ENCODE measurements around the gene CAPN12. TPM values are rescaled to one million over a fixed set of nuclear protein-coding genes. Genes with fewer than 3 reads are reported as not detected.
A peak's percentile ranks its signal among the peaks of the same experiment; 100 is the strongest.

The CAPN12 gene
- total RNA-seq, 2 donors from 2014 or later, result 5.2 to 5.7 TPM

- Histone ChIP-seq H3K9ac (ENCODE audit: low read depth in 2 of 2, low read length in 2 of 2) (peak overlapping the region; percentile 83 to 90), H3K9me3 (no peaks in the 10 kb centered on the region), H3K36me3 (no peaks in the 10 kb centered on the region), H3K27me3 (no peaks in the 10 kb centered on the region), H3K4me3 (peak overlapping the region; percentile 20), H3K4me1 (no peaks in the 10 kb centered on the region), H3K27ac (peak overlapping the region; percentile 82)
- TF ChIP-seq CTCF (IDR thresholded peaks at IDR 0.05), result no peak
- peak; percentile 62 for DNase-seq
- intact Hi-C loops (cut with DNase I), result no loop called here
These were observed 9.0 kb downstream of the CAPN12 start for GRCh38 chr19:38735257-38735686.

GRCh38 chr19:38734426-38735256 lies 9.6 kb downstream of the CAPN12 start:
- intact Hi-C loops (cut with DNase I), result no loop called here
- peak overlapping the region; percentile 20 for H3K4me3 ChIP-seq
- no peaks in the 10 kb centered on the region for H3K36me3 ChIP-seq
- no peaks in the 10 kb centered on the region for H3K27me3 ChIP-seq
- peak overlapping the region; percentile 83 to 90 for H3K9ac ChIP-seq (ENCODE audit: low read depth in 2 of 2, low read length in 2 of 2)
- H3K4me1 ChIP-seq, result no peaks in the 10 kb centered on the region
- H3K9me3 ChIP-seq, result no peaks in the 10 kb centered on the region
- no peak for TF ChIP-seq CTCF (IDR thresholded peaks at IDR 0.05)
- peak overlapping the region; percentile 82 for H3K27ac ChIP-seq
- DNase-seq, result peak; percentile 59

GRCh38 chr19:38734176-38734425 lies 10.2 kb downstream of the CAPN12 start:
- no peak for TF ChIP-seq CTCF (IDR thresholded peaks at IDR 0.05)
- H3K27ac ChIP-seq, result peak overlapping the region; percentile 82
- peaks cover 1% of the 10 kb centered on the region for H3K36me3 ChIP-seq
- H3K4me3 ChIP-seq, result no peak overlapping the region
- DNase-seq, result no peak
- H3K9me3 ChIP-seq, result no peaks in the 10 kb centered on the region
- peak overlapping the region; percentile 83 to 90 for H3K9ac ChIP-seq (ENCODE audit: low read depth in 2 of 2, low read length in 2 of 2)
- intact Hi-C loops (cut with DNase I), result no loop called here
- H3K27me3 ChIP-seq, result no peaks in the 10 kb centered on the region
- no peaks in the 10 kb centered on the region for H3K4me1 ChIP-seq

GRCh38 chr19:38733493-38734175 lies 10.6 kb downstream of the CAPN12 start:
- Histone ChIP-seq H3K36me3 (peaks cover 3% of the 10 kb centered on the region), H3K4me1 (no peaks in the 10 kb centered on the region), H3K4me3 (no peak overlapping the region), H3K27me3 (no peaks in the 10 kb centered on the region), H3K9me3 (no peaks in the 10 kb centered on the region), H3K9ac (ENCODE audit: low read depth in 2 of 2, low read length in 2 of 2) (peak overlapping the region; percentile 83 to 90), H3K27ac (peak overlapping the region; percentile 82)
- intact Hi-C loops (cut with DNase I), result loop anchor here (2.0 kb wide), 1 partner anchor 97 kb away; no protein-coding TSS in a partner anchor
- no peak for TF ChIP-seq CTCF (IDR thresholded peaks at IDR 0.05)
- DNase-seq, result peak; percentile 31

- intact Hi-C loops (cut with DNase I), result loop anchor here (2.0 kb wide), 1 partner anchor 96 kb away; no protein-coding TSS in a partner anchor
- Histone ChIP-seq H3K4me1 (no peaks in the 10 kb centered on the region), H3K9me3 (no peaks in the 10 kb centered on the region), H3K9ac (ENCODE audit: low read depth in 2 of 2, low read length in 2 of 2) (peak overlapping the region in 1 of 2 donors; percentile 90), H3K27ac (peak overlapping the region; percentile 82), H3K27me3 (no peaks in the 10 kb centered on the region), H3K36me3 (peaks cover 3% of the 10 kb centered on the region), H3K4me3 (no peak overlapping the region)
- DNase-seq, result peak; percentile 31
- TF ChIP-seq CTCF (IDR thresholded peaks at IDR 0.05), result no peak
These were observed 11.1 kb downstream of the CAPN12 start for GRCh38 chr19:38733241-38733492.
